CD4-positive, alpha-beta T cell treated with Interleukin-15 for 4 hours (primary cell): ENCODE data around the gene RTKN.

ENCODE experiments used
- DNase-seq: peaks from one replicate; pipeline ENCODE4 v3.0.0-alpha.2; 2020; ENCODE audit warnings: low spot score

Gene RTKN

DNA sequence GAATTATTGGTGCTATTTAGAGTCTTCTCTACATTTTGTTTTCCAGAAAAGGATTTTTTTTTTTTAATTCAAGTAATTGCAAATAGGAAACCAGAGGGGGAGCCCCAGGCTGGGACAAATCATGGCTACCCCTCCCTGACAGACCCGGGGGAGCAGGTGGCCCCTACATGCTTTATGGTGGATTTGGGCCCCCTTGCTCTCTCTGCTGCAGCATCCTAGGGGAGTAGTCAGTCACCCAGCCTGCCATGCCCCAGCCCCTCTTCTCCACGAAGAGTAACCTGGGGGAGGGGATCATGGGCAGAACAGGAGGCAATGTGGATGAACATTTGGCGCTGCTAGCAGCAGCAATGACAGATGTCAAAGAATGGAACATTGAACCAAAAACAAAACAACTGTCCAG, 25.0 kb downstream of the RTKN start:
- no peak for DNase-seq

DNA sequence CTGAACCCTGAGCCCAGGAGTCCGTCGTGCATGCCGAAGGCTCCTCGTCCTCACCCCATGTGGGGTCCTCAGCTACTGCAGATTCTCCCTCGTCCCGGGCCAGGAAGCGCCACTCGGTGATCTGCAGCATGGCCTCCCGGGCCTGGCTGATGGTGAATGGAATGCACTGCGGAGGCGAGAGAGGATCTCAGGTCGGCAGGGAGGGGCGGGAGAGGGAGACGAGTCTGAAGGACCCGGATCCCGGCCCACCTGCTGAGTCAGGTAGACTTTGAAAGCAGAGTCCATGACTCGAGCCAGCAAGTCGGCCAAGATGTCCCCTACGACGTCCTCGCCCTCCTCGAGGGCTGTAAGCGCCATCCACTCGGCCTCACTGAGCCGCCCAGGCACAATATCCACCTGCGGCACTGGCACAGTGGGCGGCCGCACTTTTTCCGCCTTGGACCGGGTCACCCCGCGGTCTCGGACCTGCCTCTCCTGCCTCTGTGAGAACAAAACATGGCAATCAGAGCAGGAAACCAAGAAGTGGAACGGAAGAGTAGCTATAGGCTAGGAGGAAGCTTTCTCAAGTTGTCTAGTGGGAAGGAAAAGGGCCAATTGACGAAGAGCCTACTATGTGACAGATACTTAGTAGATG, 25.9 kb downstream of the RTKN start:
- no peak for DNase-seq

GRCh38 chr2:74414881-74415761, 26.6 kb downstream of the RTKN start:
- no peak for DNase-seq

DNA sequence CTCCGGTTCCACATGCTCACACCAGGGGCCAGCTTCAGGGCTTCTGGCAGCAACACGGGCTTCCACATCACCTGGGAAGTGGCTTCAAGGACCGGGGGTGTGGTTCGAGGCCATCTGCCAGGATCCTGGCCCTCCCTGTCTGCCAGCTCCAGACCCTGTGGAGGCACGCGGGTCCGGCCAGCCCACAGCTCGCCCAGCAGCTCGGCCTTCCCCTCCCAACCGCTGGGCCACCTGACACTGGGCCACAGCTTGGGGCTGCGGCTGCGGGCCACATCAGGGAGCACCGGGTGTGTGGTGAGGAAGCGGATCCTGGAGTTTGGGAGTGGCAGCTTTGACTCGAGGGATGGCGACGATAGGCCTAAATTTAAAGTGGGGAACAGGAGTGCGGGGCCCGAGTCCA, 27.3 kb downstream of the RTKN start:
- no peak for DNase-seq

DNA sequence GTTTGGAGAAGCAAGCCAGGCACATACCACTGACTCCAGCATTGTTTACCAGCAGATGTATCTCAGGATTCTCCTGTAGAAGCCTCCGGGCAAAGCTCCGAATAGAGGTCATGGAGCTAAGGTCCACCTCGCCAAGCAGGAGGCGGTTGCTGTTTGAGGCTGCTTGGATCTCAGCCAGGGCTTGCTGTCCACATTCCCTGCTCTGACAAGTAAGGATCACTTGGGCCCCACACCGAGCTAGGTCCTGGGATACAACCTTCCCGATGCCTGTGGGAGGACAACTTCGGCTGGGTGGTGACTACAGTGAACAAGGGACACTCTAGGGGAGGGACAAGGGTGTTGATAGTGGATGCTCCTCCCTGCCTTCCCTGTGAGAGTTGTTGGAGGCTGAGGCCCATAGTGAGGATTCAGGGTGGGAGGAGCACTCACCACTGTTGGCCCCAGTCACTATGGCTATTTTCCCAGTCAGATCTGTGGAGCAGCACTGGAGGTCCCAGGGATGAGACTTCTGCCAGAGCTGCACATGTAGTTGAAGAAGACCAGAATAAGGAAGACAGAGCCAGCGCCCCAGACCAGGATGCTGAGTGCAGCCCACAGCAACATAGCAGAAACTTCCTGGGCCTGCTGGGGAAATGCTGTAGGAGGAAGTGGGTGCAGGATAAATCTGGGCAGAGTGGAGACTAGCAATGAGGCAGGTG, 28.6 kb downstream of the RTKN start:
- DNase-seq: no peak

DNA sequence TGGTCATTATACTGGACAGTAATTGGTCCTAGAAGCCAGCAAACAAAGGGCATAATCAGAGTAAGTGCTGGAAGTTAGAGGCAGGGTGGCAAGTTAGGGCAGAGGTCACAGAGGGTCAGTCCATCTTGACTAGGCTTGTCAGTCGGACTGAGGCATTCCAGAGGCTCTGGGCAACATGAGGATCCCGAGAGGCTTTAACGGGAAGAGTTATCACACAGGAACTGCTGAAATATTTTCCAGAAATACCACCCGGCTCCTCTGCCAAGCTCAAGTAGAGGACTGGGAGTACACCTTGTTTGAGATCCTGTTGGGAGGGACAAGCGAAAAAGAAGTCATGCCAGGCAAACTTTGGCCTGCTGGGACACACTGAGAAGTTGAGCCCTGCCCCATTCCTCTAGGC, 34.1 kb downstream of the RTKN start:
- DNase-seq: no peak

- DNase-seq: no peak
Observed at GRCh38 chr2:74406035-74406434, 35.7 kb downstream of the RTKN start.

- no peak for DNase-seq
Observed at GRCh38 chr2:74401891-74402290, 39.8 kb downstream of the RTKN start.

GRCh38 chr2:74399785-74400184, 42.0 kb downstream of the RTKN start:
- DNase-seq: peak; percentile 47

DNA sequence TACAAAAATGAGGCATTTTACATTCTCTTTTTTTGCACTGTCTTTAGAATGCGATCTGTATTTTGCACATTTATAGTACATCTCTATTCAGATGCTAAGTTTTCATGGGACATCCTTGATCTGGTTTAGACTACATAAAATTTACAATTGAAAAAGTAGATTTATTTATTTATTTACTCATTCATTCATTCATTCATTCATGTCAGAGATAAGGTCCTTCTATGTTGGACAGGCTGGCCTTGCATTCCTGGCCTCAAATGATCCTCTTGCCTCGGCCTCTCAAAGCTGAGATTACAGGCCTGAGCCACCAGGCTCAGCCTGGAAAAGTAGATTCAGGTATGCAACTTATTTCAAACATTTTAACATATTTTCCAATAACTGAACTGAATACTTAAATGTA, 45.6 kb downstream of the RTKN start:
- no peak for DNase-seq

GRCh38 chr2:74393525-74393924, 48.2 kb downstream of the RTKN start:
- DNase-seq: no peak

DNA sequence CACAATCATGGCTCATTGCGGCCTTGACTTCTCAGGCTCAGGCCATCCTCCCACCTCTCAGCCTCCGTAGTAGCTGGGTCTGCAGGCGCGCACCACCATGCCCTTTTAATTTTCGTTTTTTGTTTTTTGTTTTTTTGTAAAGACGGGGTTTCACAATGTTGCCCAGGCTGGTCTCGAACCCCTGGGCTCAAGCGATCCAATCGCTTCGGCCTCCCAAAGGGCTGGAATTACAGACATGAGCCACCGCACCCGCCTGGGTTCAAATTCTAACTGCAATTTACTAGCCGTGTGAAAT, 49.3 kb downstream of the RTKN start:
- no peak for DNase-seq

DNA sequence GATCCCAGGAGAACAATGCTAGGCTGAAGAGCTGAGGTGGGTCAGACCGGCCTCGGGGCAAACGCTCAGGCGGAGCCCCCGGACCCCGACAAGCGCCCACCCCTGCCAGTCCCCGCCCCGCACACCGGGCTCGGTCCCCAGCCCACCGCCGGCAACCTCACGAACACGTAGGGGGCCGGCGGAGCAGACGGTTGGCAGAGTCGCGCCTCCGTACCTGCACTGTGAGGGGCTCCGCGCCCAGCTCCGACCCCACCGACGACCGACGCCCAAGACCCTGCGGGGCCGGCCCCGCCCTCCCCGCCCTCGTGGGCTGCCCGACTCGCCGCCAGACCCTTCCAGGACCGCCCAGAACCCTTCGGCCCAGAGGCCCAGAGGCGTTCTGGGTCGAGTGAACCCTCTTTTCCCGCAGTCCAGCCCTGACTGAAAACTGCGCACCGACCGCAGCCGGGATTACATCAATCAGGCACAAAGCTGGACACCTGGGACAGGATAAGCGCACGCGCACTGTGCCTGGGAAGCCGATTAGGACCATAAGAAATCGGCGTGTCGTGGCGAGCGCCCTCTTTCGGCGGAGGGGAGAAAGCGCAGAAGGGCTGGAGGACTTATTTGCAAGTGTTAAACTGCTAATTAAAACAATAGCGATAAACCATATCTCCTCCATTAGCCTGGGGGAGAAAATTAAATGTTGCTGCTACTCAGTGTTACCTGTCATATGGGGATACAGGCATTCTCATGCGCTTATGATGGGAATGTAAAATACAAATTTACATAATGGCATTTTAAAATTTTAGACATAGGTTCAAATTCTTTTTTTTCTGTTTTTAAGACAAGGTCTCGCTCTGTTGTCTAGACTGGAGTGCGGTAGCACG, 49.9 kb downstream of the RTKN start:
- DNase-seq: peak; percentile 97

DNA sequence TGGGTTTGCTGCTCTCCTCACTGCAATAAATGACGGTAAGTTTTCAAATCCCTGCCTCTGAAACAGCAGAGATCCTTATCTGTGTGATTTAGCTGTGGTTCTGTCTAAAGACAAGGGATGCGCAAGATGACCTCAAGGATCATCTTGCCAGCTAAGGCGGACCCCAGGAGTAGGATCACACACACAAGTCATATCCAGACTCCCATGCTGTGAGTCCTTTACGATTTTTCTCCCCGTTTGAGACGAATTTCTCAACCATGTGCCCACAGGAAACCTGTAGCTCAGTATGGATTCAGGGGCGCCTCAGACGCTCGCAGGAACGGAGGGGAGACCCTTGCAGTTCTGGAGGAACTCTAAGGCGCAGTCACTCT, 50.5 kb downstream of the RTKN start:
- DNase-seq: no peak

- DNase-seq: no peak
Observed at GRCh38 chr2:74390606-74391005, 51.1 kb downstream of the RTKN start.

GRCh38 chr2:74387346-74387745, 54.4 kb downstream of the RTKN start:
- no peak for DNase-seq

DNA sequence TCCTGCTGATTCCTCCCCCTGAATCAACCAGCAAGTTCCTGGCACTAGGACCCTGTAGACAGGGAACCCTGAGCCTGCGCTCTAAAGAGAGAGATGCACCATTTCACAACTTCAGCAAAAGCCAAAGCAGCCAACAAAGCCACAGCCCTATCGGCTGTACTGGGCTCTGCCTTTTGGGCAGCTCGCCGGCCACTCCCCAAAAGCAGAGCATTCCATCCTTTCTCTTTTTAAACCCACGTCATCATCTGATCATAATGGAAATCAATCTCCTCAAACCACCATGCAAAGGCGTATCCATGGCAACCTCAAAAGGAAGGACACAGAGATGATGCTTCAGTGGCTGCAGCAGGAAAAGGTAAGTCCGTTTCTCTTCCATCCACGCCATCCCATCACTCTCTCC, 56.3 kb downstream of the RTKN start:
- no peak for DNase-seq

GRCh38 chr2:74384051-74384450, 57.7 kb downstream of the RTKN start:
- no peak for DNase-seq

DNA sequence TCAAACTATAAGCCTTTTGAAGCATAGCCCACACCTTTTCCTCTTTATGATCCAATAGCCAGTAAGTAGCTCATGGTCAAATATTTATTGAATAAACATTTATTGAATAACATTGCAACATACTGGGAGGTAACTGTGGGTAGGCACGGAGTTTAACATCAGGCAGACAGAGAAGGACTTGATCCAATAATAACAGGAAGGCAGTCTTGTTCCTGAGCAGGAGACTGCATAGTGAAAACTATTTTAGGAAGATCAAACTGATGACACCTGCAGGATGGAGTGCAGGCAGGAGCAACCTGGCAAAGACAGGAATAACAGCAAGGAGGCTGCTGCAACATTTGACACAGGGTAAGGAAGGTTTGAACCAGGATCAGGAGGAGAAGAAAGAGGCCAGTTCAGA, 58.5 kb downstream of the RTKN start:
- no peak for DNase-seq

DNA sequence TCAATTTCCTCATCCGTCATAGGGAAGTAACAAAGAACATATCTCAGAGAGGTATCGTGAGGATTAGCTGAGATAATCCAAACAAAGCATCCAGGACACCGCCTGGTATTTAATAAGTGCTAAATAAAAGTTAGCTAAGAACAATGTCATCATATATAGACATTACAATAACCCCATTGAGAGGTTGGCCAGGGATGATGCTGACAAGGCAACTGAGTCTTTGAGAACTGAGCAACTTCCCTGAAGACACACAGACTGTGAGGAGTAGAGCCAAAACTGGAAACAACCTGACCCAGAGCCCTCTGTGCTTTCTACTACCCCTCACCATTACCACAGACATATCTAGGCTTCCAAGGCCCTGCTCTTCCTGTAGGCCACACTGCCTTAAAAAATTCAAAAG, 60.0 kb downstream of the RTKN start:
- no peak for DNase-seq

GRCh38 chr2:74379851-74380789, 61.6 kb downstream of the RTKN start, which contains the start of gene DCTN1:
DCTN1 (minus strand) TSS chr2:74380311; CDS start chr2:74380037, 274 bp downstream.
- DNase-seq: peak; percentile 17
